SK-N-SH treated with all-trans-retinoic acid at 6 μM for 48 hours (cell line): ENCODE results near the gene PDE1C.

Experiments
- ATAC-seq: fragments of 200-7000 bp; cut with Tn5 transposase; 3 replicates; pipeline ENCODE4 v1.9.1; 2020; ENCODE audit warnings: mild to moderate bottlenecking, moderate library complexity
- ARNTL ChIP-seq: fragments of 450-650 bp; formaldehyde crosslinking; IDR thresholded peaks from 2 replicates; pipeline ENCODE4 v1.5.0; 2020; ENCODE audit warnings: low read depth, mild to moderate bottlenecking, moderate library complexity, borderline replicate concordance
- CSDC2 ChIP-seq: fragments of 250-450 bp; sonication (Bioruptor Pico); IDR thresholded peaks from 2 replicates; pipeline ENCODE4 v1.5.0; 2020; ENCODE audit warnings: mild to moderate bottlenecking, moderate library complexity
- ESRRG ChIP-seq: fragments of 250-450 bp; sonication (Bioruptor Pico); IDR thresholded peaks from 2 replicates; pipeline ENCODE4 v1.6.1; 2021; ENCODE audit warnings: mild to moderate bottlenecking
- GLIS3 ChIP-seq: fragments of 250-450 bp; sonication (Bioruptor Pico); IDR thresholded peaks from 2 replicates; pipeline ENCODE4 v1.5.0; 2020; ENCODE audit warnings: mild to moderate bottlenecking, moderate library complexity
- ISL1 ChIP-seq: fragments of 250-450 bp; sonication (Bioruptor Pico); IDR thresholded peaks from 2 replicates; pipeline ENCODE4 v2.1.2; 2022; ENCODE audit warnings: mild to moderate bottlenecking, moderate library complexity
- PPARA ChIP-seq: fragments of 250-450 bp; sonication (Bioruptor Pico); IDR thresholded peaks from 2 replicates; pipeline ENCODE4 v1.5.0; 2020; ENCODE audit warnings: mild to moderate bottlenecking, borderline replicate concordance
- RARB ChIP-seq: fragments of 250-450 bp; sonication (Bioruptor Pico); IDR thresholded peaks from 2 replicates; pipeline ENCODE4 v1.8.0; 2021; ENCODE audit warnings: mild to moderate bottlenecking, moderate library complexity
- TCF4 ChIP-seq: fragments of 250-450 bp; sonication (Bioruptor Pico); IDR thresholded peaks from 2 replicates; pipeline ENCODE4 v1.8.0; 2021; ENCODE audit warnings: mild to moderate bottlenecking, moderate library complexity, borderline replicate concordance
- TOX ChIP-seq: fragments of 250-450 bp; sonication (Bioruptor Pico); IDR thresholded peaks from 2 replicates; pipeline ENCODE4 v1.8.0; 2021; ENCODE audit warnings: mild to moderate bottlenecking, moderate library complexity, borderline replicate concordance
- ZC3H10 ChIP-seq: fragments of 250-450 bp; sonication (Bioruptor Pico); IDR thresholded peaks from 2 replicates; pipeline ENCODE4 v1.5.1; 2021; ENCODE audit warnings: mild to moderate bottlenecking, moderate library complexity
- ZNF565 ChIP-seq: fragments of 450-650 bp; formaldehyde crosslinking; conservative IDR thresholded peaks from 2 replicates; pipeline ENCODE4 v1.5.0; 2020; ENCODE audit warnings: low read depth, mild to moderate bottlenecking, moderate library complexity
- TF ChIP-seq, protein P1 (sequence below): fragments of 250-450 bp; sonication (Bioruptor Pico); IDR thresholded peaks from 2 replicates; pipeline ENCODE4 v1.5.1; 2021; ENCODE audit warnings: mild to moderate bottlenecking, moderate library complexity
- TF ChIP-seq, protein P2 (sequence below): fragments of 250-450 bp; sonication (Bioruptor Pico); IDR thresholded peaks from 2 replicates; pipeline ENCODE4 v1.5.0; 2020; ENCODE audit warnings: mild to moderate bottlenecking, moderate library complexity
- TF ChIP-seq, protein P3 (sequence below): fragments of 250-450 bp; sonication (Bioruptor Pico); IDR thresholded peaks from 2 replicates; pipeline ENCODE4 v1.8.0; 2020; ENCODE audit warnings: mild to moderate bottlenecking, moderate library complexity, borderline replicate concordance
- TF ChIP-seq, protein P4 (sequence below): fragments of 250-450 bp; sonication (Bioruptor Pico); IDR thresholded peaks from 2 replicates; pipeline ENCODE4 v1.8.0; 2021; ENCODE audit warnings: low read depth, mild to moderate bottlenecking, moderate library complexity, borderline replicate concordance
- TF ChIP-seq, protein P5 (sequence below): fragments of 250-450 bp; sonication (Bioruptor Pico); IDR thresholded peaks from 2 replicates; pipeline ENCODE4 v1.5.1; 2020; ENCODE audit warnings: low read depth, mild to moderate bottlenecking, moderate library complexity

The PDE1C gene

DNA sequence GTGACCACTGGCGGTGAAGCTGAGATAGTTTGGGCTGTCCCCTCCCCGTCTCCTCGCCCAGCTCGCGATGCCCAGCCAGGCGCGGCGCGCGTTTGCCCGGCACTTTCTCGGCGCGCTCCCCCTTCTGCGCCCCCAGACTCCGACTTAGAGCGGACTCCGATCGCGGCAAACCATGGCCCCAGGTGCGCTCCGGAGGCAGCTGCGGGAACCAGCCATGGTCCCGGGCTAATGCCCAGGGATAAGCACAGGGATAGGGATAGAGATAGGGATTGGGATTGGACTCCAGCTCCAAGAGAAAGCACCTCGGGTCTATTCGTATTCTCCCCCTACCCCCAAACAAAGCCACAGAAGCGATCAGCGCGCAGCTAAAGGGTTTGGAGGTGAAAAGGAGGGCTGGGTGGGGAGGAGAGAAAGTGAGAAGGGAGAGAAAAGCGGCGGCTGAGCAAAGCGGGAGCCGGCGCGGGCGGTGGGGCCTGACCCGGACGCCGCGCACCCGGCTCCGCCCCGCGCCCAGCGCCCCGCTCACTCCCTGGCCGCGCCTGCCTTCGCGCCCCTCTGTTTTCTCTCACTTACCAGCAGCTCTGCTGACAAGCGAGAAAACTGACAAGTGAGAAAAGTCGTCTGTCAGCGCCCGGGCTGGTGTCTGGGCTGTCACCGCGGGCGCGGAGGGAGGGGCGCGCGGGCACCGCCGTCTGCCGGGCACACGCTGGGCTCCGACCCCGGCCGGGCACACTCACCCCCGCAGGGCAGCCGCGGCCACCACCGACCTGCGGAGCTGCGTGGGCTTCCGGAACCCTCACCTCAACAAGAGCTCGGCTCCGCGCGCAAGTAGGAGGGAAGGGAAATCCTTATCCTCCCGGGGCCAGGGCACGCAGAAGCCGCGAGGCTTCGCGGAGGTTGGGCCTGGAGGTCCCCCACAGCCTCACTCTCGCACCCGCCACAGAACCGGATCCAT lies at the start of gene PDE1C:
Gene PDE1C, minus strand, starts transcription at position 2 of the 955 bp plus-strand sequence.
- TF ChIP-seq ESRRG (CRISPR knock-in tag): no peak
- TF ChIP-seq, protein P1, sequence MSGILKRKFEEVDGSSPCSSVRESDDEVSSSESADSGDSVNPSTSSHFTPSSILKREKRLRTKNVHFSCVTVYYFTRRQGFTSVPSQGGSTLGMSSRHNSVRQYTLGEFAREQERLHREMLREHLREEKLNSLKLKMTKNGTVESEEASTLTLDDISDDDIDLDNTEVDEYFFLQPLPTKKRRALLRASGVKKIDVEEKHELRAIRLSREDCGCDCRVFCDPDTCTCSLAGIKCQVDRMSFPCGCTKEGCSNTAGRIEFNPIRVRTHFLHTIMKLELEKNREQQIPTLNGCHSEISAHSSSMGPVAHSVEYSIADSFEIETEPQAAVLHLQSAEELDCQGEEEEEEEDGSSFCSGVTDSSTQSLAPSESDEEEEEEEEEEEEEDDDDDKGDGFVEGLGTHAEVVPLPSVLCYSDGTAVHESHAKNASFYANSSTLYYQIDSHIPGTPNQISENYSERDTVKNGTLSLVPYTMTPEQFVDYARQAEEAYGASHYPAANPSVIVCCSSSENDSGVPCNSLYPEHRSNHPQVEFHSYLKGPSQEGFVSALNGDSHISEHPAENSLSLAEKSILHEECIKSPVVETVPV: no peak
- TF ChIP-seq, protein P2, sequence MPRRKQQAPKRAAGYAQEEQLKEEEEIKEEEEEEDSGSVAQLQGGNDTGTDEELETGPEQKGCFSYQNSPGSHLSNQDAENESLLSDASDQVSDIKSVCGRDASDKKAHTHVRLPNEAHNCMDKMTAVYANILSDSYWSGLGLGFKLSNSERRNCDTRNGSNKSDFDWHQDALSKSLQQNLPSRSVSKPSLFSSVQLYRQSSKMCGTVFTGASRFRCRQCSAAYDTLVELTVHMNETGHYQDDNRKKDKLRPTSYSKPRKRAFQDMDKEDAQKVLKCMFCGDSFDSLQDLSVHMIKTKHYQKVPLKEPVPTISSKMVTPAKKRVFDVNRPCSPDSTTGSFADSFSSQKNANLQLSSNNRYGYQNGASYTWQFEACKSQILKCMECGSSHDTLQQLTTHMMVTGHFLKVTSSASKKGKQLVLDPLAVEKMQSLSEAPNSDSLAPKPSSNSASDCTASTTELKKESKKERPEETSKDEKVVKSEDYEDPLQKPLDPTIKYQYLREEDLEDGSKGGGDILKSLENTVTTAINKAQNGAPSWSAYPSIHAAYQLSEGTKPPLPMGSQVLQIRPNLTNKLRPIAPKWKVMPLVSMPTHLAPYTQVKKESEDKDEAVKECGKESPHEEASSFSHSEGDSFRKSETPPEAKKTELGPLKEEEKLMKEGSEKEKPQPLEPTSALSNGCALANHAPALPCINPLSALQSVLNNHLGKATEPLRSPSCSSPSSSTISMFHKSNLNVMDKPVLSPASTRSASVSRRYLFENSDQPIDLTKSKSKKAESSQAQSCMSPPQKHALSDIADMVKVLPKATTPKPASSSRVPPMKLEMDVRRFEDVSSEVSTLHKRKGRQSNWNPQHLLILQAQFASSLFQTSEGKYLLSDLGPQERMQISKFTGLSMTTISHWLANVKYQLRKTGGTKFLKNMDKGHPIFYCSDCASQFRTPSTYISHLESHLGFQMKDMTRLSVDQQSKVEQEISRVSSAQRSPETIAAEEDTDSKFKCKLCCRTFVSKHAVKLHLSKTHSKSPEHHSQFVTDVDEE: no peak
- TF ChIP-seq, all 23 proteins: peak for 0
- ATAC-seq: peak; percentile 57

DNA sequence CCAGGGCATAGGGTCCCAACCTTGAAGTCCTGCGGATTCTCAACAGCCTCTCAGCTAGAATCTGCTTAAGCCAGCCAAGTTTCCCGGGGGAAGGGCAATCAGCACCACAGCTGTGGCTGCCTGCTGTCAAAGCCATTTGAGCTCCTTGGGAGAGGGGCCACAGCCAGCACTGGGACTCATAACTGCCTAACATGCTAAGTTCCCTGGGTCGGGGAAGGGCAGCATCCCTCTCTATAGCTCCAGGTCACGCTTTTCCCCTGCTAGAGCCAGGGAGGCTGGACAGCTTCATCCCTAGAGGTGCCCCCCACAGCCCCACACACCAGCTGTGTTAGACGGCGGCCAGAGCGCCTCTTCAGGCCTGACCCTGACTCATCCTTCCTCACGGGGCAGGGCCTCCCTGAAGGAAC lies 49.6 kb upstream of the PDE1C start:
- TF ChIP-seq CSDC2 (CRISPR knock-in tag): no peak
- TF ChIP-seq ZC3H10 (CRISPR knock-in tag): no peak
- TF ChIP-seq TCF4 (CRISPR knock-in tag): no peak
- TF ChIP-seq, all 23 proteins: peak for 0
- peak; percentile 32; the same call in 2 of the 3 replicates for ATAC-seq

DNA sequence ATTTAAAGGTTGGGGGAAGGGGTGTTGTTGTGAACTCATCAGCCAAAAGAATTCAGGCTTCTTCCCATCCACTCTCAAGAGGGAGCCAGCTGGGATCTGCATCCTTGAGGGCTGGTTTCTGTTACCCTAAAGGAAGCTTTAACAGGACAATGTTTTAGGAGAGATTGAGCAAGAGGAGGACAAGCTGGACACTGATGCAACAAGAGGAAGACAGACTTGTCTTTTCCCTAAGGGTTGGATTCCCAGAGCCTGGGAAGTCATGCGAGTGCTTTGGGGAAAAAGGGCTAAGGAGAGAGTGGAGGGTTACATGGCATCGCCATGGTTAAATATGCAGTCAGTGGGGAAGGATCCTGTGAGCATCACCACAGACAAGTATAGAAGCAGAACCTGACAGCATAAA lies 47.6 kb upstream of the PDE1C start:
- TF ChIP-seq GLIS3: no peak
- TF ChIP-seq, protein P3, sequence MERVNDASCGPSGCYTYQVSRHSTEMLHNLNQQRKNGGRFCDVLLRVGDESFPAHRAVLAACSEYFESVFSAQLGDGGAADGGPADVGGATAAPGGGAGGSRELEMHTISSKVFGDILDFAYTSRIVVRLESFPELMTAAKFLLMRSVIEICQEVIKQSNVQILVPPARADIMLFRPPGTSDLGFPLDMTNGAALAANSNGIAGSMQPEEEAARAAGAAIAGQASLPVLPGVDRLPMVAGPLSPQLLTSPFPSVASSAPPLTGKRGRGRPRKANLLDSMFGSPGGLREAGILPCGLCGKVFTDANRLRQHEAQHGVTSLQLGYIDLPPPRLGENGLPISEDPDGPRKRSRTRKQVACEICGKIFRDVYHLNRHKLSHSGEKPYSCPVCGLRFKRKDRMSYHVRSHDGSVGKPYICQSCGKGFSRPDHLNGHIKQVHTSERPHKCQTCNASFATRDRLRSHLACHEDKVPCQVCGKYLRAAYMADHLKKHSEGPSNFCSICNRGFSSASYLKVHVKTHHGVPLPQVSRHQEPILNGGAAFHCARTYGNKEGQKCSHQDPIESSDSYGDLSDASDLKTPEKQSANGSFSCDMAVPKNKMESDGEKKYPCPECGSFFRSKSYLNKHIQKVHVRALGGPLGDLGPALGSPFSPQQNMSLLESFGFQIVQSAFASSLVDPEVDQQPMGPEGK (CRISPR knock-in tag): no peak
- no peak for TF ChIP-seq ZNF565 (CRISPR knock-in tag)
- no peak for ATAC-seq

DNA sequence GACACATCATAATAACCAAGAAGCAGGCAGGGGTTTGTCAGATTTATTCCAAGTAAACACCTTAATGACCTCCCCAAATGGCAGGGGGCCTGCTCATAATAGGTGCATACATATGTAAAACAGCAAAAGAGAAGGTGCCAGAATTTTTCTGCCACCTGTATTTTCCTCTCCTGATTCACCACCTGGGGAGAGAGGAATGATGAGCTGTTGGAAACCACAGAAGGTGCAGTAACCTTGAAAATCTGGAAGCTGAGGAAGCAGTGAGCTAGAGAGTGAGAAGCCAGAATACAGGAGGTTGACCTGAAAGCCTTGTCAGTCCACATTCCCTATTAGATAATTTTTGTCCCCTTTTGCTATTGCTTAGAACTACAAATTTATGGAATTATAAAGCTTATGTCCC lies 46.2 kb upstream of the PDE1C start:
- TF ChIP-seq, protein P3 (CRISPR knock-in tag): no peak
- no peak for TF ChIP-seq RARB (CRISPR knock-in tag)
- TF ChIP-seq, protein P4, sequence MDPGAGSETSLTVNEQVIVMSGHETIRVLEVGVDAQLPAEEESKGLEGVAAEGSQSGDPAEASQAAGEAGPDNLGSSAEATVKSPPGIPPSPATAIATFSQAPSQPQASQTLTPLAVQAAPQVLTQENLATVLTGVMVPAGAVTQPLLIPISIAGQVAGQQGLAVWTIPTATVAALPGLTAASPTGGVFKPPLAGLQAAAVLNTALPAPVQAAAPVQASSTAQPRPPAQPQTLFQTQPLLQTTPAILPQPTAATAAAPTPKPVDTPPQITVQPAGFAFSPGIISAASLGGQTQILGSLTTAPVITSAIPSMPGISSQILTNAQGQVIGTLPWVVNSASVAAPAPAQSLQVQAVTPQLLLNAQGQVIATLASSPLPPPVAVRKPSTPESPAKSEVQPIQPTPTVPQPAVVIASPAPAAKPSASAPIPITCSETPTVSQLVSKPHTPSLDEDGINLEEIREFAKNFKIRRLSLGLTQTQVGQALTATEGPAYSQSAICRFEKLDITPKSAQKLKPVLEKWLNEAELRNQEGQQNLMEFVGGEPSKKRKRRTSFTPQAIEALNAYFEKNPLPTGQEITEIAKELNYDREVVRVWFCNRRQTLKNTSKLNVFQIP (CRISPR knock-in tag): no peak
- no peak for TF ChIP-seq TOX (CRISPR knock-in tag)
- no peak for TF ChIP-seq ARNTL
- TF ChIP-seq, protein P5, sequence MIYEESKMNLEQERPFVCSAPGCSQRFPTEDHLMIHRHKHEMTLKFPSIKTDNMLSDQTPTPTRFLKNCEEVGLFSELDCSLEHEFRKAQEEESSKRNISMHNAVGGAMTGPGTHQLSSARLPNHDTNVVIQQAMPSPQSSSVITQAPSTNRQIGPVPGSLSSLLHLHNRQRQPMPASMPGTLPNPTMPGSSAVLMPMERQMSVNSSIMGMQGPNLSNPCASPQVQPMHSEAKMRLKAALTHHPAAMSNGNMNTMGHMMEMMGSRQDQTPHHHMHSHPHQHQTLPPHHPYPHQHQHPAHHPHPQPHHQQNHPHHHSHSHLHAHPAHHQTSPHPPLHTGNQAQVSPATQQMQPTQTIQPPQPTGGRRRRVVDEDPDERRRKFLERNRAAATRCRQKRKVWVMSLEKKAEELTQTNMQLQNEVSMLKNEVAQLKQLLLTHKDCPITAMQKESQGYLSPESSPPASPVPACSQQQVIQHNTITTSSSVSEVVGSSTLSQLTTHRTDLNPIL: no peak
- no peak for TF ChIP-seq ISL1 (CRISPR knock-in tag)
- TF ChIP-seq PPARA (CRISPR knock-in tag): no peak

More for the DNA sequence above, 46.2 kb upstream of the PDE1C start:
- no peak for ATAC-seq
